HepG2 (cell line): ENCODE data around the gene ZNF184. TPM values are rescaled to one million over a fixed set of nuclear protein-coding genes. Genes with fewer than 3 reads are reported as not detected.

Experiments
- ATAC-seq: fragments of 200-7000 bp; cut with Tn5 transposase; 3 replicates; pipeline ENCODE4 v1.9.1; 2020; ENCODE audit warnings: mild to moderate bottlenecking, moderate library complexity
- BruUV-seq: library from RNA; stranded (reverse); fragments of 400-500 nt; replicated peaks from 2 replicates; lab custom pipeline; 2021; lab: Mats Ljungman, UMichigan
- CTCF ChIA-PET: fragments of 300-600 bp; formaldehyde crosslinking; extraction: SDS; loops from one replicate; lab custom pipeline; 2021; ENCODE audit warnings: low total read pairs, inconsistent platforms, low intra/inter-chr PET ratio; lab: Yijun Ruan, JAX
- POLR2A ChIA-PET: fragments of 350-600 bp; sonication (Branson Sonifier 250); formaldehyde crosslinking; loops from one replicate; lab custom pipeline; 2020; ENCODE audit warnings: antibody characterized with exemption, inconsistent platforms; lab: Yijun Ruan, JAX
- DNase-seq: peaks from one replicate; pipeline ENCODE4 v3.0.0-alpha.2; 2015; ENCODE audit warnings: low spot score
- FAIRE-seq: peaks from 3 replicates; lab custom pipeline; 2011; peaks lifted over from hg19 to GRCh38; lab: Jason Lieb, UNC
- H2AFZ ChIP-seq: one replicate; pipeline ENCODE4 v1.6.1; 2011; ENCODE audit warnings: low read length, inconsistent platforms
- H3K27ac ChIP-seq: fragments of 300-600 bp; 3 replicates; pipeline ENCODE4 v1.8.0; 2011; ENCODE audit warnings: mixed run types, mild to moderate bottlenecking, mixed read lengths, low read length, inconsistent platforms; ENCODE audit not compliant: insufficient read depth; ENCODE audit errors: extremely low read length
- H3K27me3 ChIP-seq, 2 experiments: fragments of 200-600 bp in 1 of 2; 2 replicates in 1 of 2; 3 replicates in 1 of 2; pipeline versions ENCODE4 v1.6.0 to v1.8.0; 2011; ENCODE audit warnings: low read length in 2 of 2, mild to moderate bottlenecking in 2 of 2, moderate library complexity in 2 of 2, inconsistent platforms in 1 of 2; ENCODE audit not compliant: insufficient read depth in 2 of 2, control insufficient read depth in 1 of 2
- H3K36me3 ChIP-seq, 2 experiments: fragments of 200-600 bp in 1 of 2; replicated peaks in 1 of 2; 2 replicates in 1 of 2; 3 replicates in 1 of 2; pipeline versions ENCODE4 v1.5.1 to v1.8.0; 2011; ENCODE audit warnings: low read length in 2 of 2, inconsistent platforms in 1 of 2; ENCODE audit not compliant: insufficient read depth in 2 of 2, control insufficient read depth in 1 of 2
- H3K4me1 ChIP-seq: 2 replicates; pipeline ENCODE4 v1.5.1; 2012; ENCODE audit warnings: low read length, inconsistent platforms; ENCODE audit not compliant: insufficient read depth
- H3K4me2 ChIP-seq: 2 replicates; pipeline ENCODE4 v1.6.0; 2011; ENCODE audit warnings: low read depth, low read length, inconsistent platforms
- H3K4me3 ChIP-seq, 3 experiments: fragments of 200-600 bp in 1 of 3; sonication (generic), shearing (Covaris generic) in 1 of 3; replicated peaks in 1 of 3; 2 replicates each; pipeline ENCODE4 v1.5.1; 2011 to 2016; ENCODE audit warnings: low read length in 3 of 3, inconsistent platforms in 2 of 3, low read depth in 2 of 3, mild to moderate bottlenecking in 2 of 3, control low read depth in 1 of 3, mixed read lengths in 1 of 3; ENCODE audit not compliant: insufficient read depth in 1 of 3
- H3K79me2 ChIP-seq: one replicate; pipeline ENCODE4 v1.6.1; 2011; ENCODE audit warnings: low read length, inconsistent platforms; ENCODE audit not compliant: insufficient read depth
- H3K9ac ChIP-seq: 2 replicates; pipeline ENCODE4 v1.6.0; 2011; ENCODE audit warnings: mild to moderate bottlenecking, low read depth, low read length, inconsistent platforms; ENCODE audit not compliant: insufficient read depth
- H3K9me3 ChIP-seq: 2 replicates; pipeline ENCODE4 v1.5.1; 2012; ENCODE audit warnings: mild to moderate bottlenecking, low read length
- H4K20me1 ChIP-seq: 2 replicates; pipeline ENCODE4 v1.6.0; 2011; ENCODE audit warnings: inconsistent platforms, mild to moderate bottlenecking, low read length, moderate library complexity; ENCODE audit not compliant: insufficient read depth
- AHR ChIP-seq: IDR thresholded peaks from 2 replicates; pipeline ENCODE4 v1.6.1; 2018; ENCODE audit warnings: missing genetic modification reagents, missing compliant biosample characterization
- ASH2L ChIP-seq: fragments of 300-600, 200-600 bp; sonication (generic); IDR thresholded peaks from 2 replicates; pipeline ENCODE4 v1.7.0; 2017; ENCODE audit warnings: low read depth, mild to moderate bottlenecking, moderate library complexity, mixed read lengths, low read length; ENCODE audit not compliant: insufficient read length
- EED ChIP-seq: sonication (generic); formaldehyde crosslinking; IDR thresholded peaks from 2 replicates; pipeline ENCODE4 v1.5.0; 2020; ENCODE audit warnings: mild to moderate bottlenecking, missing genetic modification reagents
- FOXK1 ChIP-seq: sonication (generic); formaldehyde crosslinking; IDR thresholded peaks from 2 replicates; pipeline ENCODE4 v1.4.0; 2020; ENCODE audit warnings: low read depth, missing genetic modification reagents, borderline replicate concordance
- MLLT10 ChIP-seq: sonication (generic); formaldehyde crosslinking; IDR thresholded peaks from 2 replicates; pipeline ENCODE4 v1.4.0; 2020; ENCODE audit warnings: missing genetic modification reagents
- PRMT3 ChIP-seq: sonication (generic); formaldehyde crosslinking; IDR thresholded peaks from 2 replicates; pipeline ENCODE4 v1.8.1; 2022; ENCODE audit warnings: low read depth, mild to moderate bottlenecking, moderate library complexity, missing genetic modification reagents, borderline replicate concordance
- RORA ChIP-seq: sonication (generic); formaldehyde crosslinking; IDR thresholded peaks from 2 replicates; pipeline ENCODE4 v1.5.0; 2020; ENCODE audit warnings: mild to moderate bottlenecking, missing genetic modification reagents, moderate library complexity
- SRY ChIP-seq: sonication (generic); formaldehyde crosslinking; IDR thresholded peaks from 2 replicates; pipeline ENCODE4 v1.8.0; 2022; ENCODE audit warnings: mild to moderate bottlenecking, missing genetic modification reagents
- U2AF2 ChIP-seq: fragments of 200-400 bp; formaldehyde crosslinking; IDR thresholded peaks from 2 replicates; pipeline ENCODE4 v1.6.1; 2017; ENCODE audit warnings: low read depth, mild to moderate bottlenecking, low read length
- ZNF44 ChIP-seq: sonication (generic); formaldehyde crosslinking; IDR thresholded peaks from 2 replicates; pipeline ENCODE4 v1.5.1; 2020; ENCODE audit warnings: mild to moderate bottlenecking, missing genetic modification reagents
- ZNF567 ChIP-seq: sonication (generic); formaldehyde crosslinking; IDR thresholded peaks from 2 replicates; pipeline ENCODE4 v1.8.1; 2023; ENCODE audit warnings: mild to moderate bottlenecking, missing genetic modification reagents, borderline replicate concordance
- ZNF577 ChIP-seq: sonication (generic); formaldehyde crosslinking; IDR thresholded peaks from 2 replicates; pipeline ENCODE4 v1.4.0; 2020; ENCODE audit warnings: mild to moderate bottlenecking, low read depth, missing genetic modification reagents, borderline replicate concordance
- ZNF75D ChIP-seq: sonication (generic); formaldehyde crosslinking; IDR thresholded peaks from 2 replicates; pipeline ENCODE4 v1.8.1; 2023; ENCODE audit warnings: missing genetic modification reagents, mild to moderate bottlenecking, borderline replicate concordance
- ZNF766 ChIP-seq: sonication (generic); formaldehyde crosslinking; IDR thresholded peaks from 2 replicates; pipeline ENCODE4 v1.5.0; 2020; ENCODE audit warnings: missing genetic modification reagents, borderline replicate concordance
- WGBS: methylation state at CpG from one replicate; pipeline ENCODE4 v1.1.6; 2017; ENCODE audit warnings: low lambda C conversion rate; 5-methylcytosine and 5-hydroxymethylcytosine counted together
- in situ Hi-C: cut with HindIII; loops from 2 replicates; pipeline ENCODE4 v1.10.0; 2017; ENCODE audit warnings: low pct_unique_long_range_greater_than_20kb; ENCODE audit not compliant: extremely low pct_ligation_motif_present
- intact Hi-C: fragments of 100-400 bp; cut with micrococcal nuclease; formaldehyde crosslinking; loops from one replicate; pipeline ENCODE4 v1.10.0; 2022; ENCODE audit not compliant: unreplicated experiment
- polyA plus RNA-seq, 8 experiments: library from polyadenylated mRNA; depleted of rRNA in 3 of 8; stranded (reverse) in 7 of 8; unstranded in 1 of 8; fragments of >200 nt; fragmentation: Illumina TruSeq in 4 of 8; extraction: Trizol in 4 of 8; gene quantifications; 2 replicates each; pipeline versions ENCODE4 v1.2.1 to v1.2.3, GENCODE V29; 2011 to 2016; ENCODE audit warnings: low read depth in 4 of 8, missing spikeins in 1 of 8, mixed read lengths in 1 of 8; ENCODE audit not compliant: insufficient read depth in 1 of 8
- total RNA-seq, 5 experiments: library from RNA; depleted of rRNA; stranded (reverse); fragments of >200 nt; fragmentation: Illumina TruSeq; extraction: Trizol; gene quantifications; 2 replicates each; pipeline ENCODE4 v1.2.3, GENCODE V29; 2016; ENCODE audit warnings: low read depth in 1 of 5
- TF ChIP-seq, protein P1 (sequence below): IDR thresholded peaks from 2 replicates; pipeline ENCODE4 v1.6.1; 2016; ENCODE audit warnings: mild to moderate bottlenecking, missing biosample characterization, missing genetic modification reagents
- TF ChIP-seq, protein P2 (sequence below): IDR thresholded peaks from 2 replicates; pipeline ENCODE4 v1.6.1; 2016; ENCODE audit warnings: missing genetic modification reagents, missing compliant biosample characterization
- TF ChIP-seq, protein P3 (sequence below): sonication (generic); formaldehyde crosslinking; conservative IDR thresholded peaks from 2 replicates; pipeline ENCODE4 v1.4.0; 2020; ENCODE audit warnings: missing genetic modification reagents
- TF ChIP-seq, protein P4 (sequence below): sonication (generic); formaldehyde crosslinking; IDR thresholded peaks from 2 replicates; pipeline ENCODE4 v1.5.0; 2020; ENCODE audit warnings: missing genetic modification reagents

The ZNF184 gene
- total and polyA plus RNA-seq, 2 of the 13 experiments (the other 11 are each of a cell fraction or from before 2014, with no cell fraction given) = 2.1 to 10.1 TPM

DNA sequence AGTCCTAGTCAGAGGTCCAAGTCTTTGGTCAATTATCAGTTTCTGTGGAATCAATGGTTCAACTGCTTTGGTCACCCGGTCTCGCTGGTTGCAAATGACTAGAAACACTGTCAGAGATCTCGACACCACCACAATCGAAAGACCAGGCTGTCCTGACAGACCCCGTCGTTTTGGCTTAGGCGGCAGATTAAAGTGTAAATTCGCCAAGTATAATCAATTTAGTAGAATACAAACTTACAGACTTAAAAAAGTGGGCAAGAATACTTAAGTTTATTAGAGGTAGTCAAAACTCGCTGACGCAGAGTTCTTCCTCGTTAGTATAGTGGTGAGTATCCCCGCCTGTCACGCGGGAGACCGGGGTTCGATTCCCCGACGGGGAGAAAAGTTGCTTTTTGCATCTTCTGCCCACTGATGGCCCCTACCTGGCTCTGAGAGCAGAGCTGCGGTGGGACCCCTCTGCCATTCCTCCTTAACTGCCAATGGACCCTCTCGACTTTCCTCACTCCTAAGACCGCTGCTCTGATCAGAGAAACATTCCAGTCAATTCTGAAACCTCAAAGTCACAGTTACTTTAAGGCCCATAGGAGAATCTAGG is 30.6 kb upstream of the ZNF184 start:
- intact Hi-C loops = loop anchor here (1.0 to 5.0 kb wide), 6 partner anchors 15 to 936 kb away; partner anchors contain the start of gene POM121L2
- peak overlapping the region; percentile 90 for H3K4me2 ChIP-seq
- peak overlapping the region; percentile 59 for H3K9ac ChIP-seq
- H4K20me1 ChIP-seq = no peaks in the 10 kb centered on the region
- BruUV-seq = no TSS peak
- peak overlapping the region; percentile 36 for H2AFZ ChIP-seq
- peaks cover 0 to 4% of the 10 kb centered on the region in 2 experiments; a peak in 2 of 5 replicates for H3K27me3 ChIP-seq
- 3% methylated on average over 21 of the region's 21 CpGs for WGBS
- peaks cover 46% of the 10 kb centered on the region for H3K4me1 ChIP-seq
- H3K4me3 ChIP-seq = peak overlapping the region; percentile 78 to 87 (median 79)
- peak overlapping the region; percentile 37 for H3K27ac ChIP-seq
- no peaks in the 10 kb centered on the region for H3K79me2 ChIP-seq
- ChIA-PET POLR2A (no interaction called here), CTCF (no interaction called here)
- FAIRE-seq (peak; percentile 49), ATAC-seq (peak; percentile 60), DNase-seq (peak; percentile 82)
- H3K9me3 ChIP-seq = no peaks in the 10 kb centered on the region
- no peaks in the 10 kb centered on the region for H3K36me3 ChIP-seq
- in situ Hi-C loops = loop anchor here (10.0 to 25.0 kb wide), 3 partner anchors 109 to 1191 kb away; no protein-coding TSS in a partner anchor
- TF ChIP-seq, protein P1, sequence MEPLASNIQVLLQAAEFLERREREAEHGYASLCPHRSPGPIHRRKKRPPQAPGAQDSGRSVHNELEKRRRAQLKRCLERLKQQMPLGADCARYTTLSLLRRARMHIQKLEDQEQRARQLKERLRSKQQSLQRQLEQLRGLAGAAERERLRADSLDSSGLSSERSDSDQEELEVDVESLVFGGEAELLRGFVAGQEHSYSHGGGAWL (CRISPR knock-in tag) = 0 out of 2 replicates have a peak, but pooled peaks have one; percentile 47
- TF ChIP-seq ZNF577 (CRISPR knock-in tag) (no peak), ZNF75D (CRISPR knock-in tag) (no peak), ASH2L (peak; percentile 67), ZNF766 (CRISPR knock-in tag) (peak; percentile 61; the same call in 1 of the 2 replicates), MLLT10 (no peak), AHR (CRISPR knock-in tag) (0 out of 2 replicates have a peak, but pooled peaks have one; percentile 37), PRMT3 (CRISPR knock-in tag) (0 out of 2 replicates have a peak, but pooled peaks have one; percentile 50), FOXK1 (CRISPR knock-in tag) (no peak), U2AF2 (no peak), EED (CRISPR knock-in tag) (no peak), RORA (CRISPR knock-in tag) (peak; percentile 87; the same call in 1 of the 2 replicates), ZNF44 (CRISPR knock-in tag) (no peak), SRY (peak; percentile 38; the same call in 1 of the 2 replicates), ZNF567 (CRISPR knock-in tag) (no peak)
- TF ChIP-seq, protein P2, sequence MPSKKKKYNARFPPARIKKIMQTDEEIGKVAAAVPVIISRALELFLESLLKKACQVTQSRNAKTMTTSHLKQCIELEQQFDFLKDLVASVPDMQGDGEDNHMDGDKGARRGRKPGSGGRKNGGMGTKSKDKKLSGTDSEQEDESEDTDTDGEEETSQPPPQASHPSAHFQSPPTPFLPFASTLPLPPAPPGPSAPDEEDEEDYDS (CRISPR knock-in tag) = peak; percentile 45
- TF ChIP-seq, protein P3, sequence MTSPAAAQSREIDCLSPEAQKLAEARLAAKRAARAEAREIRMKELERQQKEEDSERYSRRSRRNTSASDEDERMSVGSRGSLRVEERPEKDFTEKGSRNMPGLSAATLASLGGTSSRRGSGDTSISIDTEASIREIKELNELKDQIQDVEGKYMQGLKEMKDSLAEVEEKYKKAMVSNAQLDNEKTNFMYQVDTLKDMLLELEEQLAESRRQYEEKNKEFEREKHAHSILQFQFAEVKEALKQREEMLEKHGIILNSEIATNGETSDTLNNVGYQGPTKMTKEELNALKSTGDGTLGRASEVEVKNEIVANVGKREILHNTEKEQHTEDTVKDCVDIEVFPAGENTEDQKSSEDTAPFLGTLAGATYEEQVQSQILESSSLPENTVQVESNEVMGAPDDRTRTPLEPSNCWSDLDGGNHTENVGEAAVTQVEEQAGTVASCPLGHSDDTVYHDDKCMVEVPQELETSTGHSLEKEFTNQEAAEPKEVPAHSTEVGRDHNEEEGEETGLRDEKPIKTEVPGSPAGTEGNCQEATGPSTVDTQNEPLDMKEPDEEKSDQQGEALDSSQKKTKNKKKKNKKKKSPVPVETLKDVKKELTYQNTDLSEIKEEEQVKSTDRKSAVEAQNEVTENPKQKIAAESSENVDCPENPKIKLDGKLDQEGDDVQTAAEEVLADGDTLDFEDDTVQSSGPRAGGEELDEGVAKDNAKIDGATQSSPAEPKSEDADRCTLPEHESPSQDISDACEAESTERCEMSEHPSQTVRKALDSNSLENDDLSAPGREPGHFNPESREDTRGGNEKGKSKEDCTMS (CRISPR knock-in tag) = no peak
- TF ChIP-seq, protein P4, sequence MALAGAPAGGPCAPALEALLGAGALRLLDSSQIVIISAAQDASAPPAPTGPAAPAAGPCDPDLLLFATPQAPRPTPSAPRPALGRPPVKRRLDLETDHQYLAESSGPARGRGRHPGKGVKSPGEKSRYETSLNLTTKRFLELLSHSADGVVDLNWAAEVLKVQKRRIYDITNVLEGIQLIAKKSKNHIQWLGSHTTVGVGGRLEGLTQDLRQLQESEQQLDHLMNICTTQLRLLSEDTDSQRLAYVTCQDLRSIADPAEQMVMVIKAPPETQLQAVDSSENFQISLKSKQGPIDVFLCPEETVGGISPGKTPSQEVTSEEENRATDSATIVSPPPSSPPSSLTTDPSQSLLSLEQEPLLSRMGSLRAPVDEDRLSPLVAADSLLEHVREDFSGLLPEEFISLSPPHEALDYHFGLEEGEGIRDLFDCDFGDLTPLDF (CRISPR knock-in tag) = no peak
